HepG2 (cell line): Measurements from ENCODE around the gene NMRAL1. TPM values are rescaled to one million over a fixed set of nuclear protein-coding genes. Genes with fewer than 3 reads are reported as not detected.
A peak's percentile ranks its signal among the peaks of the same experiment; 100 is the strongest.

Source experiments
- ESRRA ChIP-seq: sonication (generic); formaldehyde crosslinking; IDR thresholded peaks from 2 replicates; pipeline ENCODE4 v1.5.1; 2020; ENCODE audit warnings: mild to moderate bottlenecking, low read depth, missing genetic modification reagents
- GZF1 ChIP-seq: sonication (generic); formaldehyde crosslinking; IDR thresholded peaks from 2 replicates; pipeline ENCODE4 v1.5.1; 2020; ENCODE audit warnings: mild to moderate bottlenecking, missing genetic modification reagents
- KDM6A ChIP-seq: IDR thresholded peaks from 2 replicates; pipeline ENCODE4 v1.6.1; 2016; ENCODE audit warnings: low read depth
- KMT2B ChIP-seq: IDR thresholded peaks from 2 replicates; pipeline ENCODE4 v1.6.1; 2016; ENCODE audit warnings: missing genetic modification reagents, missing compliant biosample characterization
- NFE2L1 ChIP-seq: sonication (generic); formaldehyde crosslinking; IDR thresholded peaks from 2 replicates; pipeline ENCODE4 v1.4.0; 2020; ENCODE audit warnings: missing genetic modification reagents, mild to moderate bottlenecking, borderline replicate concordance
- NONO ChIP-seq, 2 experiments: fragments of 450-650 bp in 1 of 2; sonication (generic) in 1 of 2; formaldehyde crosslinking in 1 of 2; IDR thresholded peaks in 1 of 2; conservative IDR thresholded peaks in 1 of 2; 2 replicates each; pipeline versions ENCODE4 v1.6.1 to v1.8.0; 2017 to 2022; ENCODE audit warnings: mild to moderate bottlenecking in 1 of 2, missing genetic modification reagents in 1 of 2, moderate library complexity in 1 of 2
- SP1 ChIP-seq, 2 experiments: fragments of 450-650 bp in 1 of 2; sonication (generic) in 1 of 2; formaldehyde crosslinking in 1 of 2; IDR thresholded peaks; 2 replicates each; pipeline versions ENCODE4 v1.4.0 to v1.6.1; 2016 to 2020; ENCODE audit warnings: missing genetic modification reagents in 1 of 2
- TRIM22 ChIP-seq: fragments of 450-650 bp; IDR thresholded peaks from 2 replicates; pipeline ENCODE4 v1.6.1; 2017
- ZBTB4 ChIP-seq: sonication (generic); formaldehyde crosslinking; IDR thresholded peaks from 2 replicates; pipeline ENCODE4 v1.4.0; 2020; ENCODE audit warnings: missing genetic modification reagents, mild to moderate bottlenecking, borderline replicate concordance
- ZNF17 ChIP-seq: sonication (generic); formaldehyde crosslinking; IDR thresholded peaks from 2 replicates; pipeline ENCODE4 v1.5.0; 2020; ENCODE audit warnings: mild to moderate bottlenecking, missing genetic modification reagents
- ZNF318 ChIP-seq: sonication (generic); formaldehyde crosslinking; IDR thresholded peaks from 2 replicates; pipeline ENCODE4 v1.4.0; 2020; ENCODE audit warnings: mild to moderate bottlenecking, missing genetic modification reagents
- ZNF552 ChIP-seq: sonication (generic); formaldehyde crosslinking; IDR thresholded peaks from 2 replicates; pipeline ENCODE4 v1.9.0; 2022; ENCODE audit warnings: missing genetic modification reagents, mild to moderate bottlenecking, borderline replicate concordance
- ZNF770 ChIP-seq: sonication (generic); formaldehyde crosslinking; IDR thresholded peaks from 2 replicates; pipeline ENCODE4 v1.5.0; 2020; ENCODE audit warnings: mild to moderate bottlenecking, missing genetic modification reagents
- polyA plus RNA-seq, 8 experiments: library from polyadenylated mRNA; depleted of rRNA in 3 of 8; stranded (reverse) in 7 of 8; unstranded in 1 of 8; fragments of >200 nt; fragmentation: Illumina TruSeq in 4 of 8; extraction: Trizol in 4 of 8; gene quantifications; 2 replicates each; pipeline versions ENCODE4 v1.2.1 to v1.2.3, GENCODE V29; 2011 to 2016; ENCODE audit warnings: low read depth in 4 of 8, missing spikeins in 1 of 8, mixed read lengths in 1 of 8; ENCODE audit not compliant: insufficient read depth in 1 of 8
- total RNA-seq, 5 experiments: library from RNA; depleted of rRNA; stranded (reverse); fragments of >200 nt; fragmentation: Illumina TruSeq; extraction: Trizol; gene quantifications; 2 replicates each; pipeline ENCODE4 v1.2.3, GENCODE V29; 2016; ENCODE audit warnings: low read depth in 1 of 5

NMRAL1 gene
- total and polyA plus RNA-seq, 2 of the 13 experiments (the other 11 are each of a cell fraction or from before 2014, with no cell fraction given): 30.8 to 33.1 TPM

DNA sequence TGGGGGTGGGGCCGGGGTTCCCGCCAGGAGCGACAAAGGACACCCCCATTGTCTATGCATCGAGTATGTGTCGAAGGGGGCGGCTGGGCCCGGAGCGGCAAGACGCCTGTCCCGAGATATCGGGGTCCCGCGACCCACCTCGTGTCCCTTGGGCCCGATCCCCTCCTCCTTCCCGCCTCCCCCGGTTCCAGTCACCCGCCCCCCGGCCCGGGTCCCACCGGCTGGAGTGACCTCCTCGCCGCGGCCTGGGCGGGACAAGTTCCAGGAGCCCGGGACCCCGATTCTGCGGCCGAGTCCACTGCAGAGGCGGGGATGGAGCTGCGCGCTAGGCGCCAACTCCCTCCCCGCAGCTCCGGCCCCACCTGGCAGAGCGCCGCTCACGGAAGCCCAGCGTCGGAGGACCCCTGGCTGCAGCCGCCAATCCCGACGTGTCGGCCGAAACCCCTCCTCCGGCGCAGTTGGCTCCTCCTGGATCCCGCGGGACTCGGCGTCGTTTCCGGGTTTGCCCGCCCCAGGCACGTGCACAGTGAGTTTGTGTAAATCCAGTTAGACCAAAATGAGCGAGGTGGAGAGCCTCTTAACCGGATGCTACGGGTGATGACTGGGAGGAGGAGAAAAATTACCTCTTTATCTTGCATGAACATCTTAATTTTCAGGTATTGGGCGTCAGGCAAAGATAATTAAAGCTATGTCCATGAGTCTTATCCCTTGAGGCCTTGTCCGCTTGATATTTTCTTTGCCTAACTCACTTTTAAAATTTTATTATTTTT, at the start of gene NMRAL1 (continued):
- TF ChIP-seq KMT2B (CRISPR knock-in tag): no peak
- TF ChIP-seq KDM6A (CRISPR knock-in tag): no peak
- no peak for TF ChIP-seq GZF1 (CRISPR knock-in tag)
- TF ChIP-seq ZNF318 (CRISPR knock-in tag): no peak
- TF ChIP-seq ZBTB4: peak; percentile 62; the same call in 1 of the 2 replicates
- no peak for TF ChIP-seq ZNF770
- TF ChIP-seq ESRRA (CRISPR knock-in tag): no peak
- no peak for TF ChIP-seq TRIM22
- no peak for TF ChIP-seq SP1 (IDR thresholded peaks at IDR 0.05)
- TF ChIP-seq SP1 (CRISPR knock-in tag; IDR thresholded peaks at IDR 0.05): no peak
- TF ChIP-seq ZNF17 (CRISPR knock-in tag): no peak
- peak; percentile 66; the same call in 1 of the 2 replicates for TF ChIP-seq ZNF552 (CRISPR knock-in tag)
- no peak for TF ChIP-seq NFE2L1 (CRISPR knock-in tag)
- TF ChIP-seq NONO (IDR thresholded peaks at IDR 0.05): no peak
- TF ChIP-seq NONO (CRISPR knock-in tag; conservative IDR thresholded peaks at IDR 0.05): no peak
